GM12891 (cell line): ENCODE measurements around the gene ABLIM2.

Experiments used
- DNase-seq: peaks from one replicate; pipeline ENCODE4 v3.0.0; 2011; ENCODE audit warnings: low spot score; ENCODE audit not compliant: insufficient read length
- FAIRE-seq: peaks from 2 replicates; lab custom pipeline; 2011; peaks lifted over from hg19 to GRCh38; lab: Jason Lieb, UNC
- PAX5 ChIP-seq: IDR thresholded peaks from 2 replicates; pipeline ENCODE4 v1.6.1; 2011; ENCODE audit warnings: low read length, moderate library complexity, mild to moderate bottlenecking; ENCODE audit not compliant: insufficient read depth, severe bottlenecking
- POLR2A ChIP-seq: IDR thresholded peaks from 2 replicates; pipeline ENCODE4 v1.6.1; 2011; ENCODE audit warnings: low read depth, low read length, control low read depth
- POLR2AphosphoS5 ChIP-seq: IDR thresholded peaks from 2 replicates; pipeline ENCODE4 v1.6.1; 2011; ENCODE audit warnings: low read depth, low read length, control low read depth
- POU2F2 ChIP-seq: IDR thresholded peaks from 2 replicates; pipeline ENCODE4 v1.6.1; 2011; ENCODE audit warnings: low read depth, mild to moderate bottlenecking, control low read depth, low read length, moderate library complexity
- SPI1 ChIP-seq: IDR thresholded peaks from 2 replicates; pipeline ENCODE4 v1.6.1; 2011; ENCODE audit warnings: low read depth, low read length, control low read depth
- TAF1 ChIP-seq: IDR thresholded peaks from 2 replicates; pipeline ENCODE4 v1.6.1; 2011; ENCODE audit warnings: low read depth, low read length, control low read depth

Gene ABLIM2

GRCh38 chr4:8176547-8177399, 18.2 kb upstream of the ABLIM2 start:
- no peak for TF ChIP-seq POLR2A
- no peak for TF ChIP-seq TAF1
- TF ChIP-seq SPI1, result no peak
- TF ChIP-seq POU2F2, result no peak
- TF ChIP-seq POLR2AphosphoS5, result no peak
- no peak for TF ChIP-seq PAX5
- DNase-seq (peak; percentile 72), FAIRE-seq (peak; percentile 90)

GRCh38 chr4:8175686-8176085, 17.1 kb upstream of the ABLIM2 start:
- FAIRE-seq, result peak; percentile 47
- no peak for DNase-seq
- TF ChIP-seq POU2F2 (no peak), POLR2AphosphoS5 (no peak), SPI1 (no peak), PAX5 (no peak), POLR2A (no peak), TAF1 (no peak)

- TF ChIP-seq POLR2AphosphoS5, result no peak
- no peak for TF ChIP-seq SPI1
- no peak for TF ChIP-seq POU2F2
- TF ChIP-seq PAX5, result no peak
- no peak for TF ChIP-seq POLR2A
- no peak for TF ChIP-seq TAF1
- DNase-seq, result no peak
- no peak for FAIRE-seq
These were observed 16.4 kb upstream of the ABLIM2 start for GRCh38 chr4:8174970-8175369.

GRCh38 chr4:8173492-8174242, 15.1 kb upstream of the ABLIM2 start:
- DNase-seq (no peak), FAIRE-seq (no peak)
- TF ChIP-seq TAF1 (no peak), POLR2A (no peak), POU2F2 (no peak), POLR2AphosphoS5 (no peak), PAX5 (no peak), SPI1 (no peak)

- peak; percentile 86 for TF ChIP-seq POU2F2
- no peak for TF ChIP-seq POLR2AphosphoS5
- TF ChIP-seq POLR2A, result peak; percentile 29; the same call in 1 of the 2 replicates
- peak; percentile 61 for TF ChIP-seq SPI1
- TF ChIP-seq PAX5, result no peak
- no peak for TF ChIP-seq TAF1
- DNase-seq (peak; percentile 59), FAIRE-seq (peak; percentile 87)
These were observed 13.6 kb upstream of the ABLIM2 start for GRCh38 chr4:8171984-8172924.

GRCh38 chr4:8171266-8171665, 12.7 kb upstream of the ABLIM2 start:
- TF ChIP-seq TAF1, result no peak
- TF ChIP-seq POU2F2, result no peak
- TF ChIP-seq PAX5, result no peak
- DNase-seq, result no peak
- no peak for FAIRE-seq

GRCh38 chr4:8170341-8170740, 11.7 kb upstream of the ABLIM2 start:
- FAIRE-seq, result no peak
- TF ChIP-seq TAF1, result no peak
- no peak for TF ChIP-seq POLR2AphosphoS5
- TF ChIP-seq SPI1, result no peak
- TF ChIP-seq POU2F2, result no peak
- no peak for TF ChIP-seq PAX5
- TF ChIP-seq POLR2A, result no peak

GRCh38 chr4:8169763-8170162, 11.2 kb upstream of the ABLIM2 start:
- no peak for TF ChIP-seq SPI1
- no peak for TF ChIP-seq POU2F2
- no peak for TF ChIP-seq PAX5
- TF ChIP-seq POLR2A, result no peak
- no peak for TF ChIP-seq TAF1
- TF ChIP-seq POLR2AphosphoS5, result no peak
- no peak for FAIRE-seq
- DNase-seq, result no peak

More at GRCh38 chr4:8170341-8170740, 11.7 kb upstream of the ABLIM2 start:
- no peak for DNase-seq
